GM19328 (cell line): ENCODE data around the gene MBTPS1.
A peak's percentile ranks its signal among the peaks of the same experiment; 100 is the strongest.

ENCODE experiments used
- ATAC-seq: cut with Tn5 transposase; IDR thresholded peaks from one replicate; pipeline ENCODE4 v1.9.1; 2021; ENCODE audit warnings: mild to moderate bottlenecking, moderate library complexity; ENCODE audit not compliant: unreplicated experiment

Gene MBTPS1

GRCh38 chr16:84105301-84105815 lies 11.4 kb downstream of the MBTPS1 start:
- no peak for ATAC-seq

GRCh38 chr16:84104231-84104630 lies 12.5 kb downstream of the MBTPS1 start:
- ATAC-seq: no peak

- no peak for ATAC-seq
Measured at GRCh38 chr16:84103678-84104077, 13.1 kb downstream of the MBTPS1 start.

- ATAC-seq: no peak
Measured at GRCh38 chr16:84098939-84099338, 17.8 kb downstream of the MBTPS1 start.

- no peak for ATAC-seq
Measured at GRCh38 chr16:84096447-84097005, 20.2 kb downstream of the MBTPS1 start.

GRCh38 chr16:84095466-84095865 lies 21.3 kb downstream of the MBTPS1 start:
- ATAC-seq: no peak

GRCh38 chr16:84093879-84094270 lies 22.9 kb downstream of the MBTPS1 start:
- ATAC-seq: no peak

GRCh38 chr16:84093120-84093878 lies 23.4 kb downstream of the MBTPS1 start:
- ATAC-seq: no peak

GRCh38 chr16:84091460-84091859 lies 25.3 kb downstream of the MBTPS1 start:
- ATAC-seq: no peak

GRCh38 chr16:84090211-84090610 lies 26.5 kb downstream of the MBTPS1 start:
- ATAC-seq: no peak

- ATAC-seq: peak; percentile 84
Measured at GRCh38 chr16:84088695-84089395, 27.9 kb downstream of the MBTPS1 start.

- ATAC-seq: no peak
Measured at GRCh38 chr16:84087466-84088151, 29.1 kb downstream of the MBTPS1 start.

GRCh38 chr16:84087001-84087400 lies 29.7 kb downstream of the MBTPS1 start:
- ATAC-seq: no peak

GRCh38 chr16:84086341-84086740 lies 30.4 kb downstream of the MBTPS1 start:
- no peak for ATAC-seq

GRCh38 chr16:84085773-84086172 lies 31.0 kb downstream of the MBTPS1 start:
- no peak for ATAC-seq

GRCh38 chr16:84085271-84085667 lies 31.5 kb downstream of the MBTPS1 start:
- ATAC-seq: no peak

- no peak for ATAC-seq
Measured at GRCh38 chr16:84084570-84085270, 32.0 kb downstream of the MBTPS1 start.

GRCh38 chr16:84082835-84083569 lies 33.7 kb downstream of the MBTPS1 start:
- ATAC-seq: no peak

GRCh38 chr16:84082110-84082509 lies 34.6 kb downstream of the MBTPS1 start:
- no peak for ATAC-seq

GRCh38 chr16:84081446-84081989 lies 35.2 kb downstream of the MBTPS1 start:
- no peak for ATAC-seq
